HepG2 (cell line): Measurements from ENCODE around the gene AFTPH. TPM values are rescaled to one million over a fixed set of nuclear protein-coding genes. Genes with fewer than 3 reads are reported as not detected.

Experiments used
- ATAC-seq: fragments of 200-7000 bp; cut with Tn5 transposase; 3 replicates; pipeline ENCODE4 v1.9.1; 2020; ENCODE audit warnings: mild to moderate bottlenecking, moderate library complexity
- BruUV-seq: library from RNA; stranded (reverse); fragments of 400-500 nt; replicated peaks from 2 replicates; lab custom pipeline; 2021; lab: Mats Ljungman, UMichigan
- CTCF ChIA-PET: fragments of 300-600 bp; formaldehyde crosslinking; extraction: SDS; loops from one replicate; lab custom pipeline; 2021; ENCODE audit warnings: low total read pairs, inconsistent platforms, low intra/inter-chr PET ratio; lab: Yijun Ruan, JAX
- POLR2A ChIA-PET: fragments of 350-600 bp; sonication (Branson Sonifier 250); formaldehyde crosslinking; loops from one replicate; lab custom pipeline; 2020; ENCODE audit warnings: antibody characterized with exemption, inconsistent platforms; lab: Yijun Ruan, JAX
- DNase-seq: peaks from one replicate; pipeline ENCODE4 v3.0.0-alpha.2; 2015; ENCODE audit warnings: low spot score
- FAIRE-seq: peaks from 3 replicates; lab custom pipeline; 2011; peaks lifted over from hg19 to GRCh38; lab: Jason Lieb, UNC
- H2AFZ ChIP-seq: one replicate; pipeline ENCODE4 v1.6.1; 2011; ENCODE audit warnings: low read length, inconsistent platforms
- H3K27ac ChIP-seq: fragments of 300-600 bp; 3 replicates; pipeline ENCODE4 v1.8.0; 2011; ENCODE audit warnings: mixed run types, mild to moderate bottlenecking, mixed read lengths, low read length, inconsistent platforms; ENCODE audit not compliant: insufficient read depth; ENCODE audit errors: extremely low read length
- H3K27me3 ChIP-seq, 2 experiments: fragments of 200-600 bp in 1 of 2; 2 replicates in 1 of 2; 3 replicates in 1 of 2; pipeline versions ENCODE4 v1.6.0 to v1.8.0; 2011; ENCODE audit warnings: low read length in 2 of 2, mild to moderate bottlenecking in 2 of 2, moderate library complexity in 2 of 2, inconsistent platforms in 1 of 2; ENCODE audit not compliant: insufficient read depth in 2 of 2, control insufficient read depth in 1 of 2
- H3K36me3 ChIP-seq, 2 experiments: fragments of 200-600 bp in 1 of 2; replicated peaks in 1 of 2; 2 replicates in 1 of 2; 3 replicates in 1 of 2; pipeline versions ENCODE4 v1.5.1 to v1.8.0; 2011; ENCODE audit warnings: low read length in 2 of 2, inconsistent platforms in 1 of 2; ENCODE audit not compliant: insufficient read depth in 2 of 2, control insufficient read depth in 1 of 2
- H3K4me1 ChIP-seq: 2 replicates; pipeline ENCODE4 v1.5.1; 2012; ENCODE audit warnings: low read length, inconsistent platforms; ENCODE audit not compliant: insufficient read depth
- H3K4me2 ChIP-seq: 2 replicates; pipeline ENCODE4 v1.6.0; 2011; ENCODE audit warnings: low read depth, low read length, inconsistent platforms
- H3K4me3 ChIP-seq, 3 experiments: fragments of 200-600 bp in 1 of 3; sonication (generic), shearing (Covaris generic) in 1 of 3; replicated peaks in 1 of 3; 2 replicates each; pipeline ENCODE4 v1.5.1; 2011 to 2016; ENCODE audit warnings: low read length in 3 of 3, inconsistent platforms in 2 of 3, low read depth in 2 of 3, mild to moderate bottlenecking in 2 of 3, control low read depth in 1 of 3, mixed read lengths in 1 of 3; ENCODE audit not compliant: insufficient read depth in 1 of 3
- H3K79me2 ChIP-seq: one replicate; pipeline ENCODE4 v1.6.1; 2011; ENCODE audit warnings: low read length, inconsistent platforms; ENCODE audit not compliant: insufficient read depth
- H3K9ac ChIP-seq: 2 replicates; pipeline ENCODE4 v1.6.0; 2011; ENCODE audit warnings: mild to moderate bottlenecking, low read depth, low read length, inconsistent platforms; ENCODE audit not compliant: insufficient read depth
- H3K9me3 ChIP-seq: 2 replicates; pipeline ENCODE4 v1.5.1; 2012; ENCODE audit warnings: mild to moderate bottlenecking, low read length
- H4K20me1 ChIP-seq: 2 replicates; pipeline ENCODE4 v1.6.0; 2011; ENCODE audit warnings: inconsistent platforms, mild to moderate bottlenecking, low read length, moderate library complexity; ENCODE audit not compliant: insufficient read depth
- CEBPG ChIP-seq: IDR thresholded peaks from 2 replicates; pipeline ENCODE4 v1.6.1; 2016
- CHD4 ChIP-seq: fragments of 200-600 bp; sonication (generic); IDR thresholded peaks from 2 replicates; pipeline ENCODE4 v1.7.0; 2017; ENCODE audit warnings: mild to moderate bottlenecking, low read length, borderline replicate concordance
- EEA1 ChIP-seq: sonication (generic); formaldehyde crosslinking; IDR thresholded peaks from 2 replicates; pipeline ENCODE4 v1.5.1; 2020; ENCODE audit warnings: mild to moderate bottlenecking, missing genetic modification reagents, borderline replicate concordance
- GTF2F1 ChIP-seq: fragments of 150-350 bp; IDR thresholded peaks from 2 replicates; pipeline ENCODE4 v1.6.1; 2014; ENCODE audit warnings: low read length
- KAT2B ChIP-seq: fragments of 150-350 bp; IDR thresholded peaks from 2 replicates; pipeline ENCODE4 v1.6.1; 2014; ENCODE audit warnings: low read depth, low read length, borderline replicate concordance
- RAD51 ChIP-seq: fragments of 450-650 bp; IDR thresholded peaks from 2 replicates; pipeline ENCODE4 v1.6.1; 2016; ENCODE audit warnings: borderline replicate concordance
- TP53 ChIP-seq: sonication (generic); formaldehyde crosslinking; conservative IDR thresholded peaks from 2 replicates; pipeline ENCODE4 v1.4.0; 2020; ENCODE audit warnings: missing genetic modification reagents
- TRIM24 ChIP-seq: sonication (generic); formaldehyde crosslinking; IDR thresholded peaks from 2 replicates; pipeline ENCODE4 v1.8.0; 2022; ENCODE audit warnings: mild to moderate bottlenecking, missing genetic modification reagents
- ZBTB44 ChIP-seq: sonication (generic); formaldehyde crosslinking; IDR thresholded peaks from 2 replicates; pipeline ENCODE4 v1.4.0; 2020; ENCODE audit warnings: missing genetic modification reagents
- ZNF556 ChIP-seq: sonication (generic); formaldehyde crosslinking; IDR thresholded peaks from 2 replicates; pipeline ENCODE4 v1.4.0; 2020; ENCODE audit warnings: mild to moderate bottlenecking, missing genetic modification reagents, borderline replicate concordance
- ZNF800 ChIP-seq: sonication (generic); formaldehyde crosslinking; IDR thresholded peaks from 2 replicates; pipeline ENCODE4 v1.4.0; 2020; ENCODE audit warnings: missing genetic modification reagents
- ZNF816 ChIP-seq: sonication (generic); formaldehyde crosslinking; IDR thresholded peaks from 2 replicates; pipeline ENCODE4 v1.8.0; 2022; ENCODE audit warnings: missing genetic modification reagents, mild to moderate bottlenecking, borderline replicate concordance
- whole genome bisulfite sequencing: methylation state at CpG from one replicate; pipeline ENCODE4 v1.1.6; 2017; ENCODE audit warnings: low lambda C conversion rate; 5-methylcytosine and 5-hydroxymethylcytosine counted together
- in situ Hi-C: cut with HindIII; loops from 2 replicates; pipeline ENCODE4 v1.10.0; 2017; ENCODE audit warnings: low pct_unique_long_range_greater_than_20kb; ENCODE audit not compliant: extremely low pct_ligation_motif_present
- intact Hi-C: fragments of 100-400 bp; cut with micrococcal nuclease; formaldehyde crosslinking; loops from one replicate; pipeline ENCODE4 v1.10.0; 2022; ENCODE audit not compliant: unreplicated experiment
- polyA plus RNA-seq, 8 experiments: library from polyadenylated mRNA; depleted of rRNA in 3 of 8; stranded (reverse) in 7 of 8; unstranded in 1 of 8; fragments of >200 nt; fragmentation: Illumina TruSeq in 4 of 8; extraction: Trizol in 4 of 8; gene quantifications; 2 replicates each; pipeline versions ENCODE4 v1.2.1 to v1.2.3, GENCODE V29; 2011 to 2016; ENCODE audit warnings: low read depth in 4 of 8, missing spikeins in 1 of 8, mixed read lengths in 1 of 8; ENCODE audit not compliant: insufficient read depth in 1 of 8
- total RNA-seq, 5 experiments: library from RNA; depleted of rRNA; stranded (reverse); fragments of >200 nt; fragmentation: Illumina TruSeq; extraction: Trizol; gene quantifications; 2 replicates each; pipeline ENCODE4 v1.2.3, GENCODE V29; 2016; ENCODE audit warnings: low read depth in 1 of 5

AFTPH gene
- total and polyA plus RNA-seq, 2 of the 13 experiments (the other 11 are each of a cell fraction or from before 2014, with no cell fraction given), result 27.5 to 36.8 TPM

GRCh38 chr2:64623242-64623850 lies 99.2 kb downstream of the AFTPH start:
- H3K27me3 ChIP-seq, result peaks cover 1 to 5% of the 10 kb centered on the region in 2 experiments; a peak in 2 of 5 replicates
- no peak for FAIRE-seq
- no peak overlapping the region for H3K9ac ChIP-seq
- no peaks in the 10 kb centered on the region for H3K9me3 ChIP-seq
- ATAC-seq, result no peak
- no peak overlapping the region for H2AFZ ChIP-seq
- WGBS, result 41% methylated on average over 13 of the region's 13 CpGs
- peak overlapping the region in 1 of 3 experiments; percentile 2; a peak in 1 of 6 replicates for H3K4me3 ChIP-seq
- no peak overlapping the region for H3K4me2 ChIP-seq
- no TSS peak for BruUV-seq
- ChIA-PET POLR2A (no interaction called here), CTCF (no interaction called here)
- no peak overlapping the region for H3K27ac ChIP-seq
- H3K4me1 ChIP-seq, result peaks cover 28% of the 10 kb centered on the region
- in situ Hi-C loops, result loop anchor here (25.0 kb wide), 1 partner anchor 939 kb away; no protein-coding TSS in a partner anchor
- no peaks in the 10 kb centered on the region for H3K36me3 ChIP-seq
- H3K79me2 ChIP-seq, result no peaks in the 10 kb centered on the region
- intact Hi-C loops, result no loop called here
- no peak for DNase-seq
- H4K20me1 ChIP-seq, result no peaks in the 10 kb centered on the region
- no peak for TF ChIP-seq CHD4
- no peak for TF ChIP-seq RAD51
- no peak for TF ChIP-seq CEBPG
- no peak for TF ChIP-seq ZNF800 (CRISPR knock-in tag)
- no peak for TF ChIP-seq ZNF556
- no peak for TF ChIP-seq EEA1 (CRISPR knock-in tag)
- no peak for TF ChIP-seq GTF2F1
- no peak for TF ChIP-seq ZNF816 (CRISPR knock-in tag)
- TF ChIP-seq TP53, result no peak
- no peak for TF ChIP-seq TRIM24 (CRISPR knock-in tag)
- TF ChIP-seq ZBTB44 (CRISPR knock-in tag), result no peak
- no peak for TF ChIP-seq KAT2B
- TF ChIP-seq, all 625 proteins: peak for 0
